CD4-positive, alpha-beta T cell treated with Interleukin-4 for 4 hours (primary cell): ENCODE data around the gene KNDC1.
"Not testable (repeated sequence)": the region's sequence is repeated elsewhere in the genome, so short reads cannot be mapped to it uniquely, and the experiment has no call there.

Experiments used
- DNase-seq: peaks from one replicate; pipeline ENCODE4 v3.0.0-alpha.2; 2020

The KNDC1 gene

DNA sequence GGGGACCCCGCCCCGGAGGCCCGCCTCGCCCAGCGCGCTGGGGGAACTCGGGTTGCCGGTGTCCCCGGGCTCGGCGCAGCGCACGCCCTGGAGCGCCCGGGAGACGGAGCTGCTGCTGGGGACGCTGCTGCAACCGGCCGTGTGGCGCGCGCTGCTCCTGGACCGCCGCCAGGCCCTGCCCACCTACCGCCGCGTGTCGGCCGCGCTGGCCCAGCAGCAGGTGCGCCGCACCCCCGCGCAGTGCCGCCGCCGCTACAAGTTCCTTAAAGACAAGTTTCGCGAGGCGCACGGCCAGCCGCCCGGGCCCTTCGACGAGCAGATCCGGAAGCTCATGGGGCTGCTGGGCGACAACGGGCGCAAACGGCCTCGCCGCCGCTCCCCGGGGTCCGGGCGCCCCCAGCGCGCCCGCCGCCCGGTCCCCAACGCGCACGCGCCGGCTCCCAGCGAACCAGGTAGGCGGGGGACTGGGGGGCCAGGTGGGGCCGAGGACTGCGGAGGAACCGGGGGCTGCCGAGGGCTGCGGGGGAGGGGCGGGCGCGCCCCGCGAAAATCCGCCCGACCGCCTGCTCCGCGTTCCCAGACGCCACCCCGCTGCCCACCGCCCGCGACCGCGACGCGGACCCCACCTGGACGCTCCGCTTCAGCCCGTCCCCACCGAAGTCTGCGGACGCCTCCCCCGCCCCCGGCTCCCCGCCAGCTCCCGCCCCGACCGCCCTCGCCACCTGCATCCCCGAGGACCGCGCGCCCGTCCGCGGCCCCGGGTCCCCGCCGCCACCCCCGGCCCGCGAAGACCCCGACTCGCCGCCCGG is 70.6 kb downstream of the KNDC1 start:
- no peak for DNase-seq

DNA sequence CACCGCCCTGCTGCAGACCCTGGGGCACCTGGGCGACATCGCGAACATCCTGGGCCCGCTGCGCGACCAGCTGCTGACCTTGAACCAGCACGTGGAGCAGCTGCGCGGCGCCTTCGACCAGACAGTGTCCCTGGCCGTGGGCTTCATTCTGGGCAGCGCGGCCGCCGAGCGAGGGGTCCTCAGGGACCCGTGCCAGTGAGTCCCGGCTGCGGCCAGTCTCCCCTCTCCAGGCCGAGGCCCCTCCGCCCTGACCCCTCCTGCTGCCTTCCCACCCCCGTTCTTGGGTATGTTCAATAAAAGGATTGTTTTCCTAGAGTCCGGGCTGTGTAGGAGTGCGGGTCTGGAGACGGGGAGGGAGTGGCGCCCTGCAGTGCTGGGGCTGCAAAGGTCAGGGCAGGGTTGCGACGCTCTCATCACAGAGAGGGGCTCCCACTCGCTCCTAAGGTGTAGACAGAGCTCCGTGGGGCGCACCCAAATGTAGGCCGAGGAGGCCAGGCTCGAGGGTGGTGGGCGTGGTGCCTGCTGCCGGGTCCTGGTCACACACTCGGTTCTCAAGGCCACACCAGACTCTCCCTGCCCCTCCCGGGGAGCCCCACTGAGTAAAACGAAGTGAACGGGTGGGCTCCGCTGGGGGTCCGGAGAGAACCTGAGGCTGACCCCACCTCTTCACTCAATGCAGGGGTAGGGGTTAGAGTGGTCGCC is 71.4 kb downstream of the KNDC1 start:
- DNase-seq = no peak

DNA sequence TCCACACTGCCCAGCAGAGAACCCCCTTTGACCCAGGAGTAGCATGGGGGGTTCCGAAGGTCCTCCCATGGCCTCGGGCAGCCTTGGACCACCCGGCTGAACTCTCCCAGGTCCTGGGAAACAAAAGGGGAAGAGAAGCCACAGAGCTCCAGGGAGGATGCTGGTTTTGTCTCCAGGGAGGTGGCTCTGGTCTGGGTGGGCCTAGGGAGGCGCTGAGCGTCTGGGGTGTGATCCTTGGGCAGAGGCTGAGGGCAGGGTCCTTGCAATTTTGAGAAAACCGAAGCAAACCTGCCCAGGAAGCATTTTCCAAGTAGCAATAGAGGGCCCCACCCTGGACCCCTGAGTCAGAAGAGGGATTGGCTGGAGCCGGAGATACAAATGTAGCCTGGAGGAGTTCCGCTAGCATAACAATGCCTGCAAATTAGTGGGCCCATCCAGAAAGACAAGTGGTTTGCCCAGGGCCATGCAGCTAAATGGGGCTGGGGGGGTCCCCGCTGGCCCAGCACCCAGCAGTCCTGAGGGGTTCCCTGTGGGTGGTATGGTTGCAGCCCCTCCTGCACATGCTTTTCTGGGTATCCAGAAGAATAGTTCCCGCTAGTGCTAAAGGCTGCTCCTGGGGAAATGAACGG is 72.0 kb downstream of the KNDC1 start:
- DNase-seq = no peak

DNA sequence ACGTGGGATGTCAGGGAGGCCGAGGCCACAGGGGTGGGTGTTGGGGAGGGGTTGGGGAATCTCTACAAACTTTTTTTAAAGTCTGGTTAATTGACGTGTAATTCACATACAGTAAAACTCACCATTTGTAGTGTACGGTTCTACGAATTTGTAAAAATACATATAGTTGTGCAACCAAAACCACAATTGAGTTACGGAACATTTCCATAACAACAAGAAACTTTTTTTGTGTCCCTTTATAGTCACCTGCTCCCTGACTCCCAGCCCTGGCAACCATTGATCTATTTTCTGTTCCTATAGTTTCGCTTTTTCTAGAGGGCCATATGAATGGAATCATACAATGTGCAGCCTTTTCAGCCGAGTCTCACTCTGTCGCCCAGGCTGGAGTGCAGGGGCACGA is 74.8 kb downstream of the KNDC1 start:
- not testable (repeated sequence) for DNase-seq

DNA sequence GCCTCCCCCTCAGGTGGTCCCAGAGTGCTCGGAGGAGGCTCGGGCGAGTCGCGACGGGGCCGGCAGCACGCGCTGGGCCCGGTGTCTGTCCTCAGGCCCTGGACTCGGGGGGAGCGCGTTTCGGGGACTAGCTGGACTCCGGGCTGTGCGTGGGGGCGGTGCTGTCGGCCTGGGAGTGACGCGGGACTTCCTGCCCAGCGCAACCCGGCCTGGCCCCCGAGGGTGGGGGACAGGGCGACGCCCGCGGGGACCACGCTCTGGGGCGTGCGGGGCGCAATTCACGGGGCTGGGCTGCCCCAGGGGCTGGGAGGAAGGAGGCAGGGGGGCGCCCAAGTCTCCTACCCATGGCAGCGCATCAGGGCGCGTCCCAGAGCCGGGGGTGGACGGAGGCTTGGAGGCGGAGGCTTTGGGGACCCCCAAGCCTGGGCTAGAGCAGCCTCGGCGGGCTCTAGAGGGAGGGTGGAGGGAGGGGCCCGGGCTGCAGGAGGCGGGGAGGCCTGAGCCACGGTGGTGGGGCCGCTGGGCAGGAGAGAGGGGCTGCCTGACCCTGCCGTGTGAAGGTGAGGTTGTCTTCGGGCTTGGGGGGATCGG is 75.3 kb downstream of the KNDC1 start:
- no peak for DNase-seq

DNA sequence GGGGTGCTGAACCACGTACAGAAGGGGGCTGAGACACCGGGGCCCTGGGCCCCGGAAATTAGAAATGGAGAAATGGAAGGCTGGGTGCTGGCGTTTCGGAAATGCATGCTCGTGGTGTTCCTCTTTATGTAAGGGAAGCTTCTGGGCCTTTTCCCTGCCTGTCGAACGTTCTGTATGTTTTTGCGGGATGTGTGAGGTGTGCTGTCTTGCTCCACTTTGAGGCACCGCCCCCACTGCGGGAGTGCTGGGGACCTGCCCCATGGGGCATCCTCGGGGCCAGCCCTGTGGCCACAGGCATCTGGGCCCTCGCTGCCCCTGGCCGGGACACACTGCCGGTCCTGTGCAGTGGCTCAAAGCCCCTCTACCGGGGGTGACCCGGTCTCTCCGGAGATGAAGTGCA is 75.9 kb downstream of the KNDC1 start:
- no peak for DNase-seq

DNA sequence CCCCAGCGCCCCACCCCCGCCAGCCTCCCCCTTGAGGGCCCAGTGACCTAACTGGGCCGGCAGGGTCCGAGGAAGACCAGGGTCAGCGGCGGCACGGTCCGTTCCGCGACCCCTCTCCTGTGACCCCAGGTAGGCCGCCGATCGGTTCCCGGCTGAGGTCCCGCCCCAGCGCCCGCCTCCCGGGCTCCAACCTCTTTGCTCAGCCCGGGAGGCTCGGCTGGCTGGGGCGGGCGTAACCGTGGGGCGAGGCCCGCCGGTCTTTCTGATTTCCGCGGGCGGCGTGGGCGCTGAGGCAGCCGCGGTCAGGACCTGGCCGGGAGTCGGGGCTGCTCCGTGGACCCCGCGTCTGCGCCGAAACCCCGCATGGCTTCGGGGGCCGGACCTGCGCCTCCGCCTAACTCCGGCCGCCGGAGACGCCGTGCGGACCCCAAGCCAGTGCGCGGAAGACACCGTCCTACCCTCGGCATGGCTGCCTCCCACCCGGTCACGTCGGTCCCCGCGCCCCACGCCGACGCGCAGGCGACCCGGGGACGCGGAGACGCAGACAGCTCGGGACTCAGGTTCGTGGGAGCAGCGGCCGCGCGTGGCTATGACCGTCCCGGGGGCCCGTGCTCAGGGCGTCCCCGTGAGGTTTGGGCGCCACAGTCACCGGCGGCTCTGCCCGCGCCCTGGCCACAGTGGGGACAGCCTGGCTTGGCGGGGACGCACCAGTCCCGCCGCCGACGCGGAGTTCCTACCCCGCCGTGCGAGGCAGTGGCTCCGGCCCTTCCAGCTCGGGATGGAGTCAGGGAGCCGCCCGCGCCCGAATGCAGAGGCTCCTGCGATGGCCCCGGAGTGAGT is 76.6 kb downstream of the KNDC1 start:
- no peak for DNase-seq

DNA sequence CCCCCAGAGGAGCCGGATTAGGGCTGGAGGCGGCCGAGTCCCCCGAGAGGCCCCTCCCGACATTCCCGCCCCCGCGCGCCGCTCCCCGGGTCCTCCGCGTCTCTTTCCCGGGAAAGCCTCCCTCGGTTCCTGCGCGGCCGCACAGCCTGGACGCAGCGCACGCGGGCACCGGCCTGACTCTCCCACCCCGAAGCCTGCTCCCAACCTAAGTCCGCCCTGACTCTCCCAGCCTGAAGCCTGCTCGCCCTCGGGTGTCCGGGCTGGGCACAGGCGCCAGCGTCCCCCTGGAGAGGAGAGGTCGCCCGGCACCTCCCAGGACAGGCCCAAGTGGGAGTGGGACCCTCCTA is 77.2 kb downstream of the KNDC1 start:
- DNase-seq = no peak

DNA sequence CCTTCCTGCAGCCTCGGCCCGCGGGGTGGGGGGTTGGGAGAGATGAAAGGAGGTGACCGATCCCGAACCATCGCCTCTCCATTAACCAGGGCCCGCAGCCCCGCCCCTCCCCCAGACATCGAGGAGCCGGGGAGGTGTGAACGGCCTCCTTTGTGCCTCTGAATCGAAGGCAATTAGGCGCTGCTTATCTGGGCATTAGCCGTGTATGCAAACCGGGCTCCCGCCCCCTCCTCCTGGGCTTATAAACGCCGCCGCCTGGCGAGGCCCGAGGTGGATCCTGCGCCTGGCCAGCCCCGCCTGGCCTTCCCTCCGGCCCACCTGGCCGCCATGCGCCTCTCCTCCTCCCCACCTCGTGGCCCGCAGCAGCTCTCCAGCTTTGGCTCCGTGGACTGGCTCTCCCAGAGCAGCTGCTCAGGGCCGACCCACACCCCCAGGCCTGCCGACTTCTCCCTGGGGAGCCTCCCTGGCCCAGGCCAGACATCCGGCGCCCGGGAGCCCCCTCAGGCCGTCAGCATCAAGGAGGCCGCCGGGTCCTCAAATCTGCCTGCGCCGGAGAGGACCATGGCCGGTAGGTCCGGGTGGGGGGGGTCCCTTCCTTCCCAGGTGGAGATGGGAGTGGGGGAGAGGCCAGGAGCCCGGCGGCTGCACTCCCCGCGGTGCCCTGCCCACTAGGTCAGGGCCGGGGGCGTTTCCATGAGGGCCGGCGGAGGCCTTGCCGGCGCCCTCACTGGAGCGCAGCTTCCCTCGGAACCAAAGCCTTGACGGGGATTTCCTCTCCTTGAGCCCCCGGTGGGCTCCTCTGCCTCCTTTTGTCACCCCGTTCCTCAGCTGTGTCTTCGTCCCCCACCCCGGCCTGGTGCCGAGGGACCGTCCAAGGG is 77.8 kb downstream of the KNDC1 start, which contains the start of gene VENTX:
VENTX (plus strand) TSS at position 268 of the 878 bp plus-strand sequence; CDS start at position 328, 60 bp downstream.
- no peak for DNase-seq

DNA sequence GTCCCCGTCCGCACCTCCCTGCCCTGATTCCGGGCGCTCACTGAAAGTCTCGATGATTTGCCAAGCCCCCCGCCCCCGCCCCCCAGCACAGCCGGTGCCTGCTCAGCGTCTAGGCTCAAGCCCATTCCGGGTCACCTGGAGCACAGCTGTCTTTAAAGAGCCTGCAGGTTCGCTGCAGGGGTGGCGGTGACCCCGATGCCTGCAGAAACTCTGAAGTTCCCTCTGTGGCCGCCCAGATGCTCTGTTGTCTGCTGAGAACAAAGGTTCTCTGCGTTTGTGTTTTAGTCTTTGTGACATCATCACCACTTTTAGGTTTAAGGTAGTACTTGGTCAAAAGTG is 78.4 kb downstream of the KNDC1 start:
- no peak for DNase-seq

DNA sequence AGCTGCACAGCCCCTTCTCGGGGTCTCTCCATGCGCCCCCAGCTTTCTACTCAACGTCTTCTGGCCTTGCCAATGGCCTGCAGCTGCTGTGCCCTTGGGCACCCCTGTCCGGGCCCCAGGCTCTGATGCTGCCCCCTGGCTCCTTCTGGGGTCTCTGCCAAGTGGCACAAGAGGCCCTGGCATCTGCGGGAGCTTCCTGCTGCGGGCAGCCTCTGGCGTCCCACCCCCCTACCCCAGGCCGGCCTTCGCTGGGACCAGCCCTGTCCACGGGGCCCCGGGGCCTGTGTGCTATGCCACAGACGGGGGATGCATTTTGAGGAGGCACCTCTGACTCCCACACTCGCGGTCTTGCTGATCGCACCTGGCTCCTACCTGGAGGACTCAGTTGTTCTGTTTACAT is 80.0 kb downstream of the KNDC1 start:
- no peak for DNase-seq

DNA sequence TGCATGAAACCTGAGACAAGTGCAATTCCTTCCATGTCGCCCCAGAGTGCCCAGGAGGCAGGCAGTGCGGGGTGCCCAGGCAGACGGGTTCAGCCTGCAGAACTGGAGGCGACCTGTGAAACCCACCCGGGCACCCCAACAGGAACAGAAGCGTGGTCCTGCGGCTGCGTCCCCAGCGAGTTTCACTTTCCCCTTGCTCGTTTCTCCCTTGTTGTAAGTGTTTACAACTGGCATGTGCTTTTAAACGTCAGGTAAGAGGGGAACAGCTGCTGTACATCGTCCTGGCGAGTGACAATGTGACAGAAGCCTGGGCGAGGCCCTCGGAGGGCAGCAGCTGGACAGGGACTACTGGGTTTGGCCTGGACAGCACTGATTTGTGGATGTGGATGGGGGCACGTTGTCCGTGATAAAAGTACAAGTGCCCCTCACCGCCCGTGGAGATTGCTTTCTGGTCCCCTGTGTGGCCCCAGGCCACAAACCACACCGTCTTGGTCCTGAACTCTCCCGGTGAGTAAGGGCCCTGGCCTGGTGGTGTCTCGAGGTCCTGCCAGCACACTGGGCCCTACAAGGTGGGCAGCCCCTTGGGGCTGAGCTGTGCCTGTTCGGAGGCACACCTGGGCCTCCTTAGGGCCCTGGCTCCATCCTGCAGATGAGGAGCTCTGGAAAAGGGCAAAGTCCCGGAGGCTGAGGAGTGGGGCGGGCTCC is 81.6 kb downstream of the KNDC1 start:
- no peak for DNase-seq

DNA sequence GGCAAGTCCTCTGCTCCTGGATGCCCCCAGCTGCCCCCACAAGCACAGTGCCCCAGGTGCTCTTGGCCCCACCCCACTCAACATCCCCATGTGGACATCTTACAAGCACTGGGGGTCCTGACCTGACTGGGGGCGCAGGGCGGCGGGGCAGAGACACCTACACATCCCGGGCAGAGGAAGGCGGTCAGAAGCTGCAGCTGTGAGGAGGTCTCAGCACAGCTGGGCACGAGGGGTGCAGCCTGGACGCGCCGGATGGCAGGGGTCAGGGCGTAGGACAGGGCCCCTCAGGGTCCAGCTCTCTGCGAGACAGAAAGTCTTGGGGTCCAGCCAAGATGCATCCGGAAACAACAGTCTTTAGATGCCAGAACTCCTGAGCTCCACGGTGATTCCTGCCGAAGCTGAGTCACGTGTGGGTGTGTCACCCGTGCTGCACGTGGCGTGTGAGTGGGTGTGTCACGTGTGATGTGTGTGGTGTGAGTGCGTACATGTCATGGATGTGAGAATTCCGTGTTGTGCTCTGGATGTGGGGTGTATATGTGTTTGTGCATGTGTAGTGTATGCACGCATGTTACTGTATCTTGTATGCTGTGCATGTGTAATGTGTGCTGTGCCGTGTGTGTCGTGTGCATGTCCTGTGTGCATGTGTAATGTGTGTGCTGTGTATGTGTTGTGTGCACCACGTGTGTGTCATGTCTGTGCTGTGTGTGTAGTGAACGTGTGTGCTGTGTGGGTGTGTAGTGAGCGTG is 82.8 kb downstream of the KNDC1 start:
- DNase-seq = no peak

DNA sequence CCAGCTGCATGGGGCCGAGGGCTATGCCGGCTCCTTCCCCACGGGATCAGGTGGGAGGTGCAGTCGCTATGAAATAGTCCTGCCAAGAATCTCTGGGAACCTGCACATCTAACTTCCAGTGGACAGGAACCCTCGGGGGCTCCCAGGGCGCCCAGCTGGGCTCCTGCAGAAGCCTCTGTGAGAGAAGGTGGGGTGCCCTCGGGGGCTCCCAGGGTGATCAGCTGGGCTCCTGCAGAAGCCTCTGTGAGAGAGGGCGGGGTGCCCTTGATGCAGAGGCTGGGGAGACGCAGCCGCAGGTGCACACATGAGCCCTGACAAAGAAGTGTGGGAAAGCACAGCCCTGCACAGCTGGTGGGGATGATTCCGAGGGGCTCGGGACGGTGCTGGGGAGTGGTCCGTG is 83.6 kb downstream of the KNDC1 start:
- DNase-seq = no peak

DNA sequence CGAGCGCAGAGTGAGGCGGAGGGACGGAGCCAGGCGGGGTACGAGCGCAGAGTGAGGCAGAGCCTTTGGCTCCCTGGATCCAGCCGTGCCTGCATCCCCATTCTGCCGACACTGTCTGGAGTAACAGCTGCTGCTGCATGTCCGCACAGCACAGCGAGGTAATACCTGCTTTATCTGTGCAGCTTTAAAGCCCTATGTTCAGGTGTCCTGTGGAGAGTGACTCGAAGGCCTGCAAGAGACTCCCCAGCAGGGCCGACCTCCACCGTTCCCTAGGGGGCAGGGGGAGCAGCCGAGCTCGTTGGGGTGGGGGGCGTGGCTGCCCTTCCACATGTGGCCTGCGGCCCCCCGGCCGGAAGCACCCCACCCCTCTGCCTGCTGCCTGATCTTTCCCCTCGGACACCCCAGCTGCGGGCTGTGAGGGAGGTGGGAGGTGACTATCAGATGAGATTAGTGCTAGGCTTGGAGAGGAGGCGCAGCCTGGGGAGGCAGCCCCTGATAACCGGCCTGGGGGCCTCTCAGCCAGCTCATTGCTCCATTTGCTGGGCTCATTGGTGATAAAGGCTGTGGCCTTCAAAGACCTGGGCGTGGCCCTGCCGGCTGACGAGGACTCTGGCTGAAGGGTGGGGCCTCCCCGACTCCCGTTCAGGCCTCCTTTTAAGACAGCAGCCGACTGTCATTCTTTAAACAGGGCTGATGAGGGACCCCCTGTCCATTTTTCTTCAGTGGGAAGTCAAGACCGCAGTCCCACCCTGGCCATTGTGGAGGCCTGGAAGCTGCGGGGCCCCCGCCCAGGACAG is 85.6 kb downstream of the KNDC1 start:
- no peak for DNase-seq

DNA sequence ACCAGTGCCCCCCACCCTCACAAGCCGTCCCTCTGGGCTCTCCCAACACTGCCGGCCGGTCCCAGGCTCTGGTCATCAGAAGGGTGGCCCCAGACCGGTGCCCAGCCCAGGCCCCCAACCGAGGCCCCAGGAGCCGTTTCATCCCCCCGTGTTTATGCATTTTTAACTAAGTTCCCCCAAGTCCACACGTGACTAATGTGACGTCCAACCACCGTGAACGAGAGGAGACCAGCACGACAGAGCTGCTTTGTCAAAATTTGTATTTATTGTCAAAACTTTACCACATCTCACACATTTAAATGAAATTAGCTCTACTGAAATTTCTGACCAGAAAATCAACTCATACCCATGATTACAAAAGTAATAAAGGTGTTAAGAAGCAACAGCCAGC is 86.2 kb downstream of the KNDC1 start:
- no peak for DNase-seq

DNA sequence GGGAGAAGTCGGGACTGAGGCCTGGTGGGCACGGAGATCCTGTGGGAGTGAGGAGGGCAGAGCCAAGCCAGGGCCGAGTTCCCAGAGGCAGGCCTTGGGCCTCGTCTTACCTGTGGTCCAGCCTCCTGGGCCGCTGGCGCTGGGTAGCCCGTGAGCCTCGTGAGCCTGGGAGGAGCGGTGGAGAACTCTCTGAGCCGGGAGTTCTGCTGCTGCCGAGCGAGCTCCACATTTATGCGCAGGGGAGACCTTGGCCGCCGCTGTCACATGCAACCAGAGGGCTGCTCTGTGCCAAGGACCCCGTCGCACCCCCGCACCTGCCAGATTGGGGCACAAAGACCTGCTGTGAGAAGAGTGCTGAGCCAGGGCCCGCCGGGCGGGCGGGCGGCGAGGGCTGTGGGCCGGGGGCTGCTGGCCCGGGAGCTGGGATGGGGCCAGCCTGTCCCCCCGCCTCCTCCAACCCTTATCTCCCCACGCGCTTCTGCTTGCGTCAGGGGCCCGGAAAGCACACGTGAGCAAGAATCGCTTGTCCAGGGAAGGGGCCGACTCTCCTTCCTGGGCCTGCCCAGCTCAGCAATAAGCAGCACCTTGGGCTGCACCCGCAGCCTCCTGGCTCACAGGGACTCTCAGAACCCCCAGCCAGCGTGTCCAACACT is 87.8 kb downstream of the KNDC1 start:
- DNase-seq = no peak

DNA sequence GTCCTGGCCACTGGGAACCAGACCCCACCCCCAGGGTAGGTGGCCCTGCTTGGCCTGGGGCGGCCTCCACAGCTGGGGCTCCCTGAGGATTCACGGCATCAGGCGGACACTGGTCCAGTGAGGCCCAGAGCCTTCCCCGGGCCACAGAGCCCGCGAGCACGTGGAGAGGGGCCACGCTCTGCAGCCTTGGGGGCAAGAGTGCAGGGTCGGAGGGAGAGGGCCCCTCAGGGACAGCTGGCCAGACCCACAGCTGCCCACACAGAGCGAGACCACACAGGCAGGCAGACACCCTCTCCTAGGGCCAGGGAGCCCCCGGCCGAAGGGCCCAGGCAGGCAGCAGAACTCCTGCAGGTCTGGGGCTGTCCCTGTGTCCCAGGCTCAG is 88.3 kb downstream of the KNDC1 start:
- no peak for DNase-seq
